ENCODE measurements around the gene PIK3AP1. TPM values are rescaled to one million over a fixed set of nuclear protein-coding genes. Genes with fewer than 3 reads are reported as not detected.
A peak's percentile ranks its signal among the peaks of the same experiment; 100 is the strongest.

PIK3AP1 gene
- total RNA-seq, 4 donors from 2014 or later = 1.4 to 3.2 (median 2.8) TPM

- Histone ChIP-seq H3K36me3 (no peaks in the 10 kb centered on the region), H3K27ac (no peak overlapping the region), H3K4me1 (peaks cover 0 to 6% of the 10 kb centered on the region in 2 donors), H3K4me3 (no peak overlapping the region), H3K27me3 (no peaks in the 10 kb centered on the region), H3K9me3 (no peaks in the 10 kb centered on the region)
- in situ Hi-C loops (cut with MboI; ENCODE audit: low sequenced_read_pairs in 4 of 4) (no loop called here), intact Hi-C loops (cut with DNase I; ENCODE audit: low total_unique reads) (no loop called here)
- ATAC-seq (no peak), DNase-seq (no peak)
- TF ChIP-seq CTCF (IDR thresholded peaks at IDR 0.05 in 4 of 5, conservative IDR thresholded peaks at IDR 0.05 in 1 of 5) (no peak), POLR2A (IDR thresholded peaks at IDR 0.05) (no peak)
These were observed 100.2 kb downstream of the PIK3AP1 start for GRCh38 chr10:96619796-96620773.

GRCh38 chr10:96619120-96619519 lies 101.2 kb downstream of the PIK3AP1 start:
- peaks cover 0 to 6% of the 10 kb centered on the region in 2 donors for H3K4me1 ChIP-seq
- no peak for TF ChIP-seq CTCF (IDR thresholded peaks at IDR 0.05 in 4 of 5, conservative IDR thresholded peaks at IDR 0.05 in 1 of 5)
- intact Hi-C loops (cut with DNase I; ENCODE audit: low total_unique reads) (no loop called here), in situ Hi-C loops (cut with MboI; ENCODE audit: low sequenced_read_pairs in 4 of 4) (no loop called here)
- no peak overlapping the region for H3K4me3 ChIP-seq
- H3K27me3 ChIP-seq = no peaks in the 10 kb centered on the region
- ATAC-seq = no peak
- no peak for DNase-seq
- H3K9me3 ChIP-seq = no peaks in the 10 kb centered on the region
- H3K36me3 ChIP-seq = no peaks in the 10 kb centered on the region
- no peak overlapping the region for H3K27ac ChIP-seq

GRCh38 chr10:96618653-96619052 lies 101.7 kb downstream of the PIK3AP1 start:
- no peak for TF ChIP-seq CTCF (IDR thresholded peaks at IDR 0.05 in 4 of 5, conservative IDR thresholded peaks at IDR 0.05 in 1 of 5)
- TF ChIP-seq POLR2A (IDR thresholded peaks at IDR 0.05) = no peak
- intact Hi-C loops (cut with DNase I; ENCODE audit: low total_unique reads) = no loop called here
- DNase-seq (peak in 1 of 2 donors; percentile 19), ATAC-seq (peak in 1 of 2 donors; percentile 78)
- in situ Hi-C loops (cut with MboI; ENCODE audit: low sequenced_read_pairs in 4 of 4) = no loop called here
- H3K36me3 ChIP-seq = no peaks in the 10 kb centered on the region
- peaks cover 0 to 6% of the 10 kb centered on the region in 2 donors for H3K4me1 ChIP-seq
- no peak overlapping the region for H3K4me3 ChIP-seq
- no peaks in the 10 kb centered on the region for H3K9me3 ChIP-seq
- H3K27me3 ChIP-seq = no peaks in the 10 kb centered on the region
- H3K27ac ChIP-seq = no peak overlapping the region

GRCh38 chr10:96616961-96617360 lies 103.4 kb downstream of the PIK3AP1 start:
- Histone ChIP-seq H3K27ac (no peak overlapping the region), H3K36me3 (no peaks in the 10 kb centered on the region)

More at GRCh38 chr10:96616961-96617360, 103.4 kb downstream of the PIK3AP1 start:
- H3K4me1 ChIP-seq = peaks cover 0 to 6% of the 10 kb centered on the region in 2 donors
- no peaks in the 10 kb centered on the region for H3K27me3 ChIP-seq
- intact Hi-C loops (cut with DNase I; ENCODE audit: low total_unique reads) (no loop called here), in situ Hi-C loops (cut with MboI; ENCODE audit: low sequenced_read_pairs in 4 of 4) (no loop called here)
- H3K9me3 ChIP-seq = no peaks in the 10 kb centered on the region
- no peak for ATAC-seq
- no peak for DNase-seq
- TF ChIP-seq POLR2A (IDR thresholded peaks at IDR 0.05) (no peak), CTCF (IDR thresholded peaks at IDR 0.05 in 4 of 5, conservative IDR thresholded peaks at IDR 0.05 in 1 of 5) (no peak)
- no peak overlapping the region for H3K4me3 ChIP-seq

Measured in gastrocnemius medialis (tissue), 4 donors.